ENCODE results near the gene SLC16A9.
"Not testable (repeated sequence)": the region's sequence is repeated elsewhere in the genome, so short reads cannot be mapped to it uniquely, and the experiment has no call there.

The SLC16A9 gene

GRCh38 chr10:59675812-59676211 is 33.8 kb downstream of the SLC16A9 start:
- TF ChIP-seq CTCF (IDR thresholded peaks at IDR 0.05; ENCODE audit: low read depth, low read length): no peak
- in situ Hi-C loops (cut with HindIII; ENCODE audit: low sequenced_read_pairs): no loop called here
- no peak overlapping the region for H3K4me3 ChIP-seq (ENCODE audit: low read depth, low read length)
- no peak for DNase-seq (ENCODE audit: low read depth, low spot score)

- no peak for TF ChIP-seq CTCF (IDR thresholded peaks at IDR 0.05; ENCODE audit: low read depth, low read length)
- in situ Hi-C loops (cut with HindIII; ENCODE audit: low sequenced_read_pairs): no loop called here
- peak; percentile 59 for DNase-seq (ENCODE audit: low read depth, low spot score)
- no peak overlapping the region for H3K4me3 ChIP-seq (ENCODE audit: low read depth, low read length)
Observed at GRCh38 chr10:59674215-59674836, 35.3 kb downstream of the SLC16A9 start.

GRCh38 chr10:59672150-59672875 is 37.3 kb downstream of the SLC16A9 start:
- H3K4me3 ChIP-seq (ENCODE audit: low read depth, low read length): no peak overlapping the region
- in situ Hi-C loops (cut with HindIII; ENCODE audit: low sequenced_read_pairs): no loop called here
- DNase-seq (ENCODE audit: low read depth, low spot score): no peak
- no peak for TF ChIP-seq CTCF (IDR thresholded peaks at IDR 0.05; ENCODE audit: low read depth, low read length)

- in situ Hi-C loops (cut with HindIII; ENCODE audit: low sequenced_read_pairs): no loop called here
- no peak for TF ChIP-seq CTCF (IDR thresholded peaks at IDR 0.05; ENCODE audit: low read depth, low read length)
Observed at GRCh38 chr10:59670269-59670668, 39.4 kb downstream of the SLC16A9 start.

GRCh38 chr10:59668096-59668495 is 41.6 kb downstream of the SLC16A9 start:
- H3K4me3 ChIP-seq (ENCODE audit: low read depth, low read length): no peak overlapping the region
- TF ChIP-seq CTCF (IDR thresholded peaks at IDR 0.05; ENCODE audit: low read depth, low read length): no peak
- no peak for DNase-seq (ENCODE audit: low read depth, low spot score)
- in situ Hi-C loops (cut with HindIII; ENCODE audit: low sequenced_read_pairs): no loop called here

More at GRCh38 chr10:59670269-59670668, 39.4 kb downstream of the SLC16A9 start:
- no peak overlapping the region for H3K4me3 ChIP-seq (ENCODE audit: low read depth, low read length)
- DNase-seq (ENCODE audit: low read depth, low spot score): no peak

GRCh38 chr10:59666310-59666709 is 43.3 kb downstream of the SLC16A9 start:
- no peak for TF ChIP-seq CTCF (IDR thresholded peaks at IDR 0.05; ENCODE audit: low read depth, low read length)
- no peak for DNase-seq (ENCODE audit: low read depth, low spot score)
- no peak overlapping the region for H3K4me3 ChIP-seq (ENCODE audit: low read depth, low read length)
- in situ Hi-C loops (cut with HindIII; ENCODE audit: low sequenced_read_pairs): no loop called here

GRCh38 chr10:59663213-59663612 is 46.4 kb downstream of the SLC16A9 start:
- DNase-seq (ENCODE audit: low read depth, low spot score); in situ Hi-C loops (cut with HindIII; ENCODE audit: low sequenced_read_pairs): not testable (repeated sequence)

More at GRCh38 chr10:59663213-59663612, 46.4 kb downstream of the SLC16A9 start:
- not testable (repeated sequence) for H3K4me3 ChIP-seq (ENCODE audit: low read depth, low read length)

Data from astrocyte of the spinal cord (primary cell).